Esophagus muscularis mucosa (tissue), 3 donors: ENCODE data around the gene SOD1.
"Not testable (repeated sequence)": the region's sequence is repeated elsewhere in the genome, so short reads cannot be mapped to it uniquely, and the experiment has no call there.

Source experiments
- CTCF ChIP-seq, 3 experiments: fragments of 200-600 bp in 2 of 3; fragments of 450-650 bp in 1 of 3; sonication (generic) in 2 of 3; IDR thresholded peaks; one replicate each; pipeline ENCODE4 v1.5.1; 2017 to 2019; ENCODE audit warnings: antibody characterized with exemption in 3 of 3, mild to moderate bottlenecking in 2 of 3, moderate library complexity in 1 of 3
- POLR2A ChIP-seq: fragments of 450-650 bp; IDR thresholded peaks from one replicate; pipeline ENCODE4 v1.6.1; 2017; ENCODE audit warnings: antibody characterized with exemption, moderate library complexity, mild to moderate bottlenecking, low read depth

GRCh38 chr21:31654821-31655580 is 4.5 kb upstream of the SOD1 start:
- not testable (repeated sequence) for TF ChIP-seq POLR2A; CTCF (IDR thresholded peaks at IDR 0.05)
